Neuronal stem cell (in vitro differentiated cells): Measurements from ENCODE around the gene PDCD6IP.
"Not testable (repeated sequence)": the region's sequence is repeated elsewhere in the genome, so short reads cannot be mapped to it uniquely, and the experiment has no call there.

Experiments
- DNase-seq: peaks from one replicate; pipeline ENCODE4 v3.0.0-alpha.2; 2013; ENCODE audit warnings: low spot score
- H2AFZ ChIP-seq: one replicate; pipeline ENCODE4 v1.6.1; 2013; ENCODE audit warnings: mild to moderate bottlenecking, low read length, inconsistent platforms
- H2AK5ac ChIP-seq: 2 replicates; pipeline ENCODE4 v1.6.1; 2013; ENCODE audit warnings: low read depth, mild to moderate bottlenecking, inconsistent platforms, low read length, moderate library complexity, mixed read lengths
- H2BK120ac ChIP-seq: 2 replicates; pipeline ENCODE4 v1.6.1; 2013; ENCODE audit warnings: low read depth, mild to moderate bottlenecking, inconsistent platforms, low read length, moderate library complexity, mixed read lengths
- H2BK12ac ChIP-seq: one replicate; pipeline ENCODE4 v1.6.1; 2013; ENCODE audit warnings: low read length, inconsistent platforms
- H2BK15ac ChIP-seq: 2 replicates; pipeline ENCODE4 v1.6.1; 2013; ENCODE audit warnings: mild to moderate bottlenecking, low read length, inconsistent platforms, mixed read lengths
- H2BK5ac ChIP-seq: one replicate; pipeline ENCODE4 v1.6.1; 2013; ENCODE audit warnings: inconsistent platforms, mild to moderate bottlenecking, low read length, moderate library complexity
- H3K14ac ChIP-seq: one replicate; pipeline ENCODE4 v1.6.1; 2013; ENCODE audit warnings: low read length, inconsistent platforms
- H3K18ac ChIP-seq: 2 replicates; pipeline ENCODE4 v1.6.1; 2013; ENCODE audit warnings: low read length, inconsistent platforms
- H3K23ac ChIP-seq: 2 replicates; pipeline ENCODE4 v1.6.1; 2013; ENCODE audit warnings: low read depth, mild to moderate bottlenecking, mixed read lengths, low read length, inconsistent platforms; ENCODE audit not compliant: poor library complexity
- H3K27ac ChIP-seq: replicated peaks from 3 replicates; pipeline ENCODE4 v1.5.1; 2013; ENCODE audit warnings: low read length, inconsistent platforms
- H3K27me3 ChIP-seq, 3 experiments: 2 replicates each; pipeline ENCODE4 v1.6.1; 2013; ENCODE audit warnings: low read length in 3 of 3, mild to moderate bottlenecking in 2 of 3, inconsistent platforms in 1 of 3, low read depth in 1 of 3, mixed read lengths in 1 of 3, moderate library complexity in 1 of 3; ENCODE audit not compliant: control insufficient read depth in 3 of 3, insufficient read depth in 3 of 3
- H3K36me3 ChIP-seq, 2 donors: replicated peaks in 1 of 2; 2 replicates each; pipeline ENCODE4 v1.6.1; 2013; ENCODE audit warnings: low read length in 2 of 2; ENCODE audit not compliant: control insufficient read depth in 2 of 2, insufficient read depth in 2 of 2
- H3K4ac ChIP-seq: 2 replicates; pipeline ENCODE4 v1.6.1; 2013; ENCODE audit warnings: inconsistent platforms, mild to moderate bottlenecking, low read length, moderate library complexity
- H3K4me1 ChIP-seq, 2 donors: 1 replicate in 1 of 2; 2 replicates in 1 of 2; pipeline ENCODE4 v1.6.1; 2013; ENCODE audit warnings: low read length in 2 of 2, low read depth in 1 of 2; ENCODE audit not compliant: control insufficient read depth in 2 of 2, insufficient read depth in 1 of 2
- H3K4me2 ChIP-seq: one replicate; pipeline ENCODE4 v1.6.1; 2013; ENCODE audit warnings: mild to moderate bottlenecking, low read length, inconsistent platforms; ENCODE audit not compliant: insufficient read depth, poor library complexity, severe bottlenecking
- H3K4me3 ChIP-seq, 2 donors: 2 replicates each; pipeline ENCODE4 v1.5.1; 2013; ENCODE audit warnings: low read length in 2 of 2, mild to moderate bottlenecking in 2 of 2, inconsistent platforms in 1 of 2, moderate library complexity in 1 of 2
- H3K79me1 ChIP-seq: one replicate; pipeline ENCODE4 v1.6.1; 2013; ENCODE audit warnings: low read depth, mild to moderate bottlenecking, inconsistent platforms, low read length, moderate library complexity
- H3K9ac ChIP-seq: one replicate; pipeline ENCODE4 v1.6.1; 2013; ENCODE audit warnings: mild to moderate bottlenecking, low read depth, low read length, inconsistent platforms; ENCODE audit not compliant: poor library complexity
- H3K9me3 ChIP-seq, 2 donors: replicated peaks in 1 of 2; 2 replicates each; pipeline versions ENCODE3 to v1.6.1; 2013; ENCODE audit warnings: low read length in 2 of 2, mild to moderate bottlenecking in 2 of 2, inconsistent platforms in 1 of 2, low read depth in 1 of 2, mixed read lengths in 1 of 2, moderate library complexity in 1 of 2; ENCODE audit not compliant: control insufficient read depth in 2 of 2, insufficient read depth in 1 of 2
- H4K8ac ChIP-seq: one replicate; pipeline ENCODE4 v1.6.1; 2013; ENCODE audit warnings: low read depth, mild to moderate bottlenecking, inconsistent platforms, low read length, moderate library complexity
- H4K91ac ChIP-seq: one replicate; pipeline ENCODE4 v1.6.1; 2013; ENCODE audit warnings: low read length, low read depth, mild to moderate bottlenecking, inconsistent platforms; ENCODE audit not compliant: poor library complexity
- WGBS, 2 donors: extraction: QIAGEN DNeasy Blood & Tissue Kit; methylation state at CpG; one replicate each; pipeline ENCODE4 v1.1.7; 2013; ENCODE audit warnings: missing lambda C conversion rate in 2 of 2, mixed read lengths in 1 of 2; ENCODE audit not compliant: insufficient read length in 2 of 2, insufficient replicate concordance in 1 of 2; ENCODE audit errors: extremely low coverage in 2 of 2; 5-methylcytosine and 5-hydroxymethylcytosine counted together

The PDCD6IP gene

DNA sequence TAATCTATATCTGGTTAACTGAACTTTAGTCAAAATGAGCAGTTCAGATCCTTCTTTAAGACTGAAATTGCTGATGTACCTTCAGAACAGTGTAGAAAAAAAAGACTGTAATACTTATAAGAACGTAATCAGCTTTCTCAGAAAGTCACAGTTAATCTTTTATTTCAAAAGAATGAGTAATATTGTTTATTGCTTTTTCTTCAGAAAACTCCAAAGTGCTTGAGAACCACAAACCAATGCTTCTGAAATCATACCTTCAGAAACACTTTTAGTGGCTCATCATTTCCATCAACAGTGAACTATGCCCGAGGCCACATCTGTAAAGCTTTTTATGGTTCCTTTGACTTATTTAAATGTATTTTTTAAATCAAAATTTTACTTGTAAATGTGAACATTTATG, 47.1 kb upstream of the PDCD6IP start:
- Histone ChIP-seq H4K8ac (no peak overlapping the region), H3K4me1 (no peaks in the 10 kb centered on the region), H3K9ac (no peak overlapping the region), H3K14ac (no peak overlapping the region), H3K79me1 (no peaks in the 10 kb centered on the region), H3K23ac (no peak overlapping the region), H2BK120ac (no peak overlapping the region), H3K9me3 (peaks cover 0 to 2% of the 10 kb centered on the region in 2 donors), H2AK5ac (no peak overlapping the region), H3K4me2 (no peak overlapping the region), H3K36me3 (no peaks in the 10 kb centered on the region), H4K91ac (no peak overlapping the region), H2AFZ (no peak overlapping the region), H2BK12ac (no peak overlapping the region), H3K27me3 (no peaks in the 10 kb centered on the region), H3K18ac (no peak overlapping the region), H2BK15ac (no peak overlapping the region), H2BK5ac (no peak overlapping the region), H3K27ac (no peak overlapping the region), H3K4me3 (no peak overlapping the region), H3K4ac (no peak overlapping the region)
- WGBS, 2 donors: no CpG with 5 or more reads among the region's 2 CpGs
- no peak for DNase-seq

DNA sequence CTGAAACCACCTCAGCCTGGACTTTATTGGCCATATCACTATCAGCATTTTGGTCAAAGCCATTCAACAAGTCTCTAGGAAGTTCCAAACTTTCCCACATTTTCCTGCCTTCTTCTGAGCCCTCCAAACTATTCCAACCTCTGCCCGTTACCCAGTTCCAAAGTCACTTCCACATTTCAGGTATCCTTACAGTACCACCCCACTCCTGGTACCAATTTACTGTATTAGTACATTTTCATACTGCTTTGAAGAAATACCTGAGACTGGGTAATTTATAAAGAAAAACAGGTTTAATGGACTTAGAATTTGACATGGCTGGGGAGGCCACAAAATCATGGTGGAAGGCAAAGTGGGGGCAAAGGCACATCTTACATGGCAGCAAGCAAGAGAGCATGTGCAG, 44.0 kb upstream of the PDCD6IP start:
- H3K4ac ChIP-seq, H2AK5ac ChIP-seq, H2BK15ac ChIP-seq, H3K79me1 ChIP-seq, H3K18ac ChIP-seq, H3K9me3 ChIP-seq, H3K27me3 ChIP-seq, H3K4me2 ChIP-seq, H2BK120ac ChIP-seq, H3K14ac ChIP-seq, H4K8ac ChIP-seq, H4K91ac ChIP-seq, DNase-seq, H3K27ac ChIP-seq, H2AFZ ChIP-seq, H2BK12ac ChIP-seq, H2BK5ac ChIP-seq, H3K9ac ChIP-seq, H3K4me3 ChIP-seq, H3K4me1 ChIP-seq, H3K36me3 ChIP-seq, H3K23ac ChIP-seq: not testable (repeated sequence)
- no CpG with 5 or more reads among the region's 1 CpG for WGBS, 2 donors

DNA sequence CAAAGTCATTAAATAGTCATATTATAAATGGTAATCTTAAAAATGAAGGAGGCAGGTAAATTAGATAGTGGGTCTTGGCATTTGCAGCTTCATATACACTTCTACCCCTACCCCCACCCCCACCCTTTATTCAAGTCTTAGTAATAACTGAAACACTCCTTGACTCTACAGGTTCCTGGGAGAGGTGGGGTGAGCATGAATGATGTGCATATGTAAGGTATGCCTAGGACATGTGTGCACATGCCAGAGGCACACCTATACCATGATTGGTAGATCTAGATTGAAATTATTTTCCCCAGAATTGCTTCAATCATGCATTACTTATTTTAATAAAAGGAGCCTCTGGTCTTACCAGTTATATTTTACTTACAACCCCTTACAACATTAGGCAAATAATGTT, 40.1 kb upstream of the PDCD6IP start:
- H3K27ac ChIP-seq: no peak overlapping the region

DNA sequence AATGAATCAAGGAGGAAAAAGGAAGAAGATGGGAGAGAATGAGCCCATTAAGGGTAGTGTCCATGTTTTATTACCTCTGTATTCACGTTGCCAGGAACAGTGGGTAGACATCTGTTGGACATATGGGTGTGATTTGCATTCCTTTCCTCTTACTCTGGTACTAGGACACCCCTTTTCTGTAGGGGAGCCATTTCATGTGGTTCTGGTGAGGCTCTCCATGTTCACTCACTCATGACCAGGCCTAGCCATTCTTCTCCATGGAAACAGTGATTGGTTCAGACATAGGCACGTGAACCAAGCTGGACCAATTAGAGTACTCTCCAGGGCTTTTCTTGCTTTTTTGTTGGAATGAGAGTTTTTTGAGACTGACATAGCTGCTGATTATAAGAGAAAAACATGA, 39.6 kb upstream of the PDCD6IP start:
- no CpG with 5 or more reads among the region's 2 CpGs for WGBS, 2 donors
- no peak overlapping the region for H4K8ac ChIP-seq
- no peaks in the 10 kb centered on the region for H3K36me3 ChIP-seq
- H3K4me1 ChIP-seq: no peaks in the 10 kb centered on the region
- DNase-seq: no peak
- H2BK15ac ChIP-seq: no peak overlapping the region
- no peak overlapping the region for H4K91ac ChIP-seq
- H2AFZ ChIP-seq: peak overlapping the region; percentile 72
- no peak overlapping the region for H3K4me2 ChIP-seq
- H3K4me3 ChIP-seq: no peak overlapping the region
- no peaks in the 10 kb centered on the region for H3K79me1 ChIP-seq
- H3K4ac ChIP-seq: no peak overlapping the region
- no peak overlapping the region for H3K23ac ChIP-seq
- H3K27me3 ChIP-seq: no peaks in the 10 kb centered on the region
- no peak overlapping the region for H3K27ac ChIP-seq
- no peak overlapping the region for H2BK12ac ChIP-seq
- no peak overlapping the region for H3K9ac ChIP-seq
- H2BK120ac ChIP-seq: no peak overlapping the region
- no peaks in the 10 kb centered on the region for H3K9me3 ChIP-seq
- no peak overlapping the region for H2AK5ac ChIP-seq
- no peak overlapping the region for H3K14ac ChIP-seq
- H2BK5ac ChIP-seq: no peak overlapping the region
- no peak overlapping the region for H3K18ac ChIP-seq

More for the DNA sequence above, 40.1 kb upstream of the PDCD6IP start:
- Histone ChIP-seq H3K27me3 (no peaks in the 10 kb centered on the region), H3K36me3 (no peaks in the 10 kb centered on the region), H2BK12ac (no peak overlapping the region), H2AFZ (peak overlapping the region; percentile 72), H3K4me3 (no peak overlapping the region), H3K4me2 (no peak overlapping the region), H3K9me3 (peaks cover 0 to 2% of the 10 kb centered on the region in 2 donors), H3K14ac (no peak overlapping the region), H2BK5ac (no peak overlapping the region), H4K8ac (no peak overlapping the region), H3K23ac (no peak overlapping the region), H3K4ac (no peak overlapping the region), H2BK120ac (no peak overlapping the region), H2AK5ac (no peak overlapping the region), H3K4me1 (no peaks in the 10 kb centered on the region), H3K79me1 (no peaks in the 10 kb centered on the region), H3K18ac (no peak overlapping the region), H2BK15ac (no peak overlapping the region), H4K91ac (no peak overlapping the region), H3K9ac (no peak overlapping the region)
- no peak for DNase-seq
